Osteoblast (primary cell): ENCODE data around the gene PARP12. TPM values are rescaled to one million over a fixed set of nuclear protein-coding genes. Genes with fewer than 3 reads are reported as not detected.

Source experiments
- DNase-seq: peaks from one replicate; pipeline ENCODE4 v3.0.0; 2011; ENCODE audit warnings: low spot score, mixed read lengths; ENCODE audit not compliant: insufficient read length; ENCODE audit errors: missing footprints
- H2AFZ ChIP-seq: 2 replicates; pipeline ENCODE4 v1.6.0; 2011; ENCODE audit warnings: mild to moderate bottlenecking, low read length
- H3K27ac ChIP-seq: 2 replicates; pipeline ENCODE4 v1.5.1; 2011; ENCODE audit warnings: mild to moderate bottlenecking, low read depth, low read length, moderate library complexity
- H3K27me3 ChIP-seq: 2 replicates; pipeline ENCODE4 v1.6.0; 2012; ENCODE audit warnings: mild to moderate bottlenecking, control low read depth, inconsistent platforms, low read length, moderate library complexity; ENCODE audit not compliant: insufficient read depth
- H3K36me3 ChIP-seq: 2 replicates; pipeline ENCODE4 v1.5.1; 2011; ENCODE audit warnings: mild to moderate bottlenecking, low read length, control low read depth, moderate library complexity; ENCODE audit not compliant: insufficient read depth
- H3K4me1 ChIP-seq: 2 replicates; pipeline ENCODE4 v1.5.1; 2011; ENCODE audit warnings: mild to moderate bottlenecking, low read length, control low read depth, moderate library complexity; ENCODE audit not compliant: insufficient read depth
- H3K4me2 ChIP-seq: 2 replicates; pipeline ENCODE4 v1.6.0; 2011; ENCODE audit warnings: mild to moderate bottlenecking, low read length; ENCODE audit not compliant: insufficient read depth
- H3K4me3 ChIP-seq: fragments of 200-600 bp; sonication (generic); 3 replicates; pipeline ENCODE4 v1.5.1; 2012; ENCODE audit warnings: mild to moderate bottlenecking, low read length, inconsistent platforms; ENCODE audit not compliant: insufficient read depth
- H3K79me2 ChIP-seq: 2 replicates; pipeline ENCODE4 v1.6.0; 2012; ENCODE audit warnings: mild to moderate bottlenecking, low read length, control low read depth, inconsistent platforms; ENCODE audit not compliant: insufficient read depth
- H3K9me3 ChIP-seq: 2 replicates; pipeline ENCODE4 v1.5.1; 2011; ENCODE audit warnings: low read depth, low read length, control low read depth
- H4K20me1 ChIP-seq: 2 replicates; pipeline ENCODE4 v1.6.0; 2012; ENCODE audit warnings: mild to moderate bottlenecking, low read length, control low read depth; ENCODE audit not compliant: insufficient read depth
- CTCF ChIP-seq: IDR thresholded peaks from 2 replicates; pipeline ENCODE4 v1.5.1; 2011; ENCODE audit warnings: mild to moderate bottlenecking, low read depth, low read length, moderate library complexity; ENCODE audit errors: extremely low read depth
- total RNA-seq: library from RNA; depleted of rRNA; stranded (reverse); fragments of >200 nt; gene quantifications from 2 replicates; pipeline ENCODE4 v1.2.3, GENCODE V29; 2012

PARP12 gene
- total RNA-seq, 1 donor, result 26.4 TPM

GRCh38 chr7:140074780-140075179 is 12.0 kb upstream of the PARP12 start:
- H3K27me3 ChIP-seq, result peaks cover 7% of the 10 kb centered on the region
- H3K4me2 ChIP-seq, result no peak overlapping the region
- H3K79me2 ChIP-seq, result no peaks in the 10 kb centered on the region
- no peak overlapping the region for H3K27ac ChIP-seq
- H3K9me3 ChIP-seq, result peaks cover 2% of the 10 kb centered on the region
- TF ChIP-seq CTCF, result no peak
- H2AFZ ChIP-seq, result no peak overlapping the region
- DNase-seq, result no peak
- peaks cover 3% of the 10 kb centered on the region for H4K20me1 ChIP-seq
- H3K4me1 ChIP-seq, result peaks cover 3% of the 10 kb centered on the region
- no peak overlapping the region for H3K4me3 ChIP-seq
- no peaks in the 10 kb centered on the region for H3K36me3 ChIP-seq

DNA sequence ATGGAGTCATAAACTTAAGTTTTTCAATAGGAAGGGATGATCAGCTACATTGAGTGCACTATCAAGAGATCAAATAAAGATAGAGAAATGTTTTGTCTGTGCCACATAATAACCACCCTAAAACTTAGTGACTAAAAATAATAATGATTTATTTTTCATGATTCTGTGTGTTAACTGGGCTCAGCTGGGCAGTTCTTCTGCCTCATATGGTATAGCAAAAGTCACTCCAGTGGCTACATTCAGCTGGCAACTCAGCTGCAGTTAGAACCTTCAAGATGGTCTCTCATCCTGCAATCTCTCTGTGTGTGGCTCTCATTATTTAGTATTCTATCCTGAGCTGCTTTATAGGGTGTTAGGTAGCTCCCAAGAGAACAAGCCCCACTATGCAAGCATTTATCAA is 7.8 kb upstream of the PARP12 start:
- Histone ChIP-seq H3K27me3 (peaks cover 4% of the 10 kb centered on the region), H3K27ac (no peak overlapping the region)
- no peak for TF ChIP-seq CTCF

DNA sequence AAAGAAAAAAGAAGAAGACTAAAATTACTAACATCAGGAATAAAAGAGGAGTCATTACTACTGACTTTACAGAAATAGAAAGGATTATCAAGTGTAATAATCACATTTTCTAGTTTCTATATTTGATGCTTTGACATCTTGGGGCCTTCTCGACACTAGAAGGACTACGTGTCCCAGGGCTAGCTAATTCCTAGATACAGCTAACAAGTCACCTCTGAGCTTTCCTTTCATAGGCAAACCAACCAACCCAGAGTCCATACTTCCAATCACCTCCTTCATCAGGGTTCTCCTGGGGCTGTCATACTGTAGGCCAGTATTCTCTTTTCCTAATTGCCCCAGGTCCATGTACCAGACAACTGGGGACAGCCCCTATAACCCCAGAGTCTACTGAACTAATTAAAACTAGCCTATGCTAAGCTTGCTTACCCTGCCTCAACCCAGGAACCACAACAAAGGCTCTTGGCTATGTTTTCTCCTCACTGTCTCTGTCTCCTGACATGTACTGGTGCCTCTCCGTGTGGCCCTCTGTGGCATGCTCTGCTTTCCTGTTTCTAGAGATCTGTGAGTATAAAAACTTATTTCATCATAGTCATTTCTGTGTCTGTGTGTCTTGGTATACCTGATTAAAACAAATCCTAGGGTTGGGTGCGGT is 6.7 kb upstream of the PARP12 start:
- TF ChIP-seq CTCF, result no peak
- no peaks in the 10 kb centered on the region for H3K36me3 ChIP-seq
- H3K27me3 ChIP-seq, result peaks cover 4% of the 10 kb centered on the region
- no peak overlapping the region for H3K4me3 ChIP-seq
- no peaks in the 10 kb centered on the region for H3K4me1 ChIP-seq
- DNase-seq, result no peak
- peaks cover 2% of the 10 kb centered on the region for H3K9me3 ChIP-seq
- no peak overlapping the region for H3K4me2 ChIP-seq
- H4K20me1 ChIP-seq, result no peaks in the 10 kb centered on the region
- H3K79me2 ChIP-seq, result no peaks in the 10 kb centered on the region
- H3K27ac ChIP-seq, result no peak overlapping the region
- H2AFZ ChIP-seq, result no peak overlapping the region

More for the DNA sequence above, 7.8 kb upstream of the PARP12 start:
- Histone ChIP-seq H3K4me2 (no peak overlapping the region), H3K4me3 (no peak overlapping the region), H2AFZ (no peak overlapping the region), H3K4me1 (no peaks in the 10 kb centered on the region), H4K20me1 (no peaks in the 10 kb centered on the region), H3K79me2 (no peaks in the 10 kb centered on the region), H3K9me3 (peaks cover 2% of the 10 kb centered on the region), H3K36me3 (no peaks in the 10 kb centered on the region)
- DNase-seq, result no peak

DNA sequence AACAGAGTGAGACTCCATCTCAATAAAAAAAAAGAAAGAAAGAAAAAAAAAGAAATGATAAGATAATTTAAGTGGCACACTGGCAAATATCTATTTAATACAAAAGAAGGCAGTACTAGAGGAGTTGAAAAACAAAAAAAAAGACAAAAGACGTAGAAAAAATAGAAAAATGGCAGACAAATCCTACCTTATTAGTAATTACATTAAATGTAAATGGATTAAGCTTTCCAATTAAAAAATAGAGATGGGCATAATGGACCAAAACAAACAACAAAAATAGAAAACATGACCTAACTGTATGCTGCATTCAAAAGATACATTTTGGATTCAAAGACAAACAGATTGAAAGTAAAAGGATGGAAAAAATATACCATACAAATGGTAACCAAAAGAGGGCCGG is 5.3 kb upstream of the PARP12 start:
- no peaks in the 10 kb centered on the region for H3K27me3 ChIP-seq
- no peak overlapping the region for H3K27ac ChIP-seq
- no peaks in the 10 kb centered on the region for H3K36me3 ChIP-seq
- H4K20me1 ChIP-seq, result no peaks in the 10 kb centered on the region
- no peak for DNase-seq
- H2AFZ ChIP-seq, result no peak overlapping the region
- peaks cover 2% of the 10 kb centered on the region for H3K9me3 ChIP-seq
- H3K4me3 ChIP-seq, result no peak overlapping the region
- no peak overlapping the region for H3K4me2 ChIP-seq
- H3K4me1 ChIP-seq, result no peaks in the 10 kb centered on the region
- H3K79me2 ChIP-seq, result no peaks in the 10 kb centered on the region
- no peak for TF ChIP-seq CTCF
